Stimulated activated CD4-positive, alpha-beta T cell treated with anti-CD3 and anti-CD28 coated beads, Interleukin-1b, Interleukin-23, amount 100 ng/mL, for 48 hours (primary cell): ENCODE measurements around the gene CPM.

Experiments used
- DNase-seq: peaks from one replicate; pipeline ENCODE4 v3.0.0-alpha.2; 2020

CPM gene

GRCh38 chr12:68954811-68955210 is 21.8 kb upstream of the CPM start:
- no peak for DNase-seq

- no peak for DNase-seq
Measured at GRCh38 chr12:68953536-68953935, 20.6 kb upstream of the CPM start.

- DNase-seq: no peak
Measured at GRCh38 chr12:68951652-68952051, 18.7 kb upstream of the CPM start.

- no peak for DNase-seq
Measured at GRCh38 chr12:68950511-68950910, 17.5 kb upstream of the CPM start.

- DNase-seq: no peak
Measured at GRCh38 chr12:68945255-68945654, 12.3 kb upstream of the CPM start.

- DNase-seq: no peak
Measured at GRCh38 chr12:68944296-68945076, 11.5 kb upstream of the CPM start.

- DNase-seq: no peak
Measured at GRCh38 chr12:68943848-68944247, 10.9 kb upstream of the CPM start.

- DNase-seq: no peak
Measured at GRCh38 chr12:68940731-68941130, 7.8 kb upstream of the CPM start.

- no peak for DNase-seq
Measured at GRCh38 chr12:68939505-68939904, 6.5 kb upstream of the CPM start.

- no peak for DNase-seq
Measured at GRCh38 chr12:68934392-68934791, 1.4 kb upstream of the CPM start.

- DNase-seq: no peak
Measured at GRCh38 chr12:68932128-68932960, 627 bp downstream of the CPM start.

- no peak for DNase-seq
Measured at GRCh38 chr12:68930178-68930577, 2.8 kb downstream of the CPM start.

- no peak for DNase-seq
Measured at GRCh38 chr12:68924546-68924945, 8.4 kb downstream of the CPM start.

- peak; percentile 59 for DNase-seq
Measured at GRCh38 chr12:68919581-68920239, 13.3 kb downstream of the CPM start.

GRCh38 chr12:68918960-68919359 is 14.0 kb downstream of the CPM start:
- no peak for DNase-seq

- no peak for DNase-seq
Measured at GRCh38 chr12:68915055-68915454, 17.9 kb downstream of the CPM start.

GRCh38 chr12:68913682-68914081 is 19.3 kb downstream of the CPM start:
- no peak for DNase-seq

GRCh38 chr12:68912916-68913315 is 20.1 kb downstream of the CPM start:
- DNase-seq: no peak

- no peak for DNase-seq
Measured at GRCh38 chr12:68911197-68911718, 21.7 kb downstream of the CPM start.

- DNase-seq: no peak
Measured at GRCh38 chr12:68910128-68910527, 22.8 kb downstream of the CPM start.

- no peak for DNase-seq
Measured at GRCh38 chr12:68908076-68908475, 24.9 kb downstream of the CPM start.

GRCh38 chr12:68905733-68906132 is 27.2 kb downstream of the CPM start:
- no peak for DNase-seq

GRCh38 chr12:68904351-68904962 is 28.5 kb downstream of the CPM start:
- no peak for DNase-seq
